ENCODE measurements around the gene PALLD. TPM values are rescaled to one million over a fixed set of nuclear protein-coding genes. Genes with fewer than 3 reads are reported as not detected.
"Not testable (repeated sequence)": the region's sequence is repeated elsewhere in the genome, so short reads cannot be mapped to it uniquely, and the experiment has no call there.

PALLD gene
- total and polyA plus RNA-seq, 2 of the 8 experiments (the other 6 are each of a cell fraction or from before 2014, with no cell fraction given): 10.5 to 25.0 TPM

DNA sequence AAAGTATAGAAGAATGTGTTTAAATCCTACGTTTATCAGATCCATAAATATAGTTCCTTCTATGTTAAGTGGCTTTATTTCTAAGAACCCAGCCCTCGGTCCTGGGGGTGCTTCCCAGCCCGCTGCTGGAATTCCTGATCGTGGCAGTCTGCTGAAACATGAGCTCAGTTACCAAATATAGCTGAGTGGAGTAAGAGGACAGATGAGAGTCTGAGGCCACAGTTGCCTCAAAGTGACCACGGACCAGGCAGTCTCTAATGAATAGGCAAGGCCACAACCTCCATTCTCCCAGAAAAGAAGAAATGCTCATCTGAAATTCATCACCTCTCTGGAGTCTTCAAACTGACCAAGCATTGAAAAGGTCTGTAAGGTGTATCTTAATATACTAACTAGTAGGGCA lies at the start of gene PALLD (continued):
- TF ChIP-seq TEAD4 (IDR thresholded peaks at IDR 0.05; ENCODE audit: low read depth, low read length) (no peak), HDAC2 (IDR thresholded peaks at IDR 0.05; ENCODE audit: borderline replicate concordance in 1 of 2, low read depth in 2 of 2, low read length in 2 of 2) (no peak)

DNA sequence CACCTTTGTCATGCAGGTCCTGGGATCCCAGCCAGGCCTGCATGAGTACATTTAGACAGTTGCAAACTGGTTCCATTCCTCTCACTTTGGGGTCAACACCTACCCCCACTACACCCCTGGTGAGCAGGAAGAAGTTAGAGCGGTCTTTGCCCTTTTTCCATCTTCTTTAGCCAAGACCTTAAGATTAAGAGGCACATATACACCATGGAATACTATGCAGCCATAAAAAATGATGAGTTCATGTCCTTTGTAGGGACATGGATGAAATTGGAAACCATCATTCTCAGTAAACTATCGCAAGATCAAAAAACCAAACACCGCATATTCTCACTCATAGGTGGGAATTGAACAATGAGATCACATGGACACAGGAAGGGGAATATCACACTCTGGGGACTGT lies 47.8 kb upstream of the PALLD start:
- H3K4ac ChIP-seq (replicated peaks; ENCODE audit: insufficient read length, low read depth, low read length); H4K91ac ChIP-seq (replicated peaks; ENCODE audit: insufficient read length, low read length); H3K27me3 ChIP-seq (replicated peaks in 1 of 4; ENCODE audit: control insufficient read depth in 3 of 4, extremely low read depth in 1 of 4, insufficient read depth in 3 of 4, low read length in 3 of 4); H3K79me1 ChIP-seq (ENCODE audit: low read depth, low read length); H2BK12ac ChIP-seq (ENCODE audit: low read depth, low read length); H4K20me1 ChIP-seq (replicated peaks in 1 of 2; ENCODE audit: control insufficient read depth in 1 of 2, insufficient read depth in 2 of 2, low read length in 2 of 2); H2AK5ac ChIP-seq (ENCODE audit: low read depth, low read length); H2AFZ ChIP-seq (ENCODE audit: low read length); H3K56ac ChIP-seq (replicated peaks; ENCODE audit: insufficient read length, low read depth, low read length); H3K27ac ChIP-seq (ENCODE audit: low read depth, low read length); H2BK5ac ChIP-seq (ENCODE audit: low read depth, low read length); H2BK15ac ChIP-seq (ENCODE audit: low read length); H3K4me2 ChIP-seq (ENCODE audit: insufficient read depth in 1 of 2, low read depth in 2 of 2, low read length in 2 of 2); H3K14ac ChIP-seq (ENCODE audit: insufficient read length); CTCF ChIA-PET (ENCODE audit: partially characterized antibody); H2BK20ac ChIP-seq (ENCODE audit: low read length); H3K9me3 ChIP-seq (ENCODE audit: insufficient read depth in 2 of 2, low read depth in 1 of 2, low read length in 1 of 2); H3K4me1 ChIP-seq (replicated peaks in 1 of 4; ENCODE audit: control insufficient read depth in 3 of 4, insufficient read depth in 4 of 4, low read length in 3 of 4); H3K18ac ChIP-seq (ENCODE audit: extremely low read depth, low read length); H4K5ac ChIP-seq (ENCODE audit: insufficient read length, low read depth, low read length); H4K8ac ChIP-seq (ENCODE audit: extremely low read depth, insufficient read depth, low read length); H3K23me2 ChIP-seq (ENCODE audit: low read depth, low read length); H3K9ac ChIP-seq (replicated peaks in 1 of 4; ENCODE audit: extremely low read depth in 1 of 4, low read depth in 3 of 4, low read length in 3 of 4); H3K23ac ChIP-seq (ENCODE audit: insufficient read length); H2BK120ac ChIP-seq (replicated peaks; ENCODE audit: low read depth, low read length); H3K4me3 ChIP-seq (ENCODE audit: extremely low read depth in 1 of 4, insufficient read depth in 2 of 4, low read depth in 3 of 4, low read length in 4 of 4); POLR2A ChIA-PET (ENCODE audit: partially characterized antibody); H3K36me3 ChIP-seq (ENCODE audit: control insufficient read depth in 2 of 4, insufficient read depth in 4 of 4, low read length in 3 of 4); FAIRE-seq; H3K79me2 ChIP-seq (ENCODE audit: control insufficient read depth in 1 of 2, insufficient read depth in 2 of 2, low read length in 2 of 2); DNase-seq (ENCODE audit: low read depth in 1 of 2, low spot score in 2 of 2): not testable (repeated sequence)
- 92% methylated on average over 2 of the region's 3 CpGs; no CpG with 5 or more reads in 1 of the 2 experiments for WGBS, 2 experiments (ENCODE audit: extremely low coverage in 1 of 2, insufficient coverage in 1 of 2, insufficient read length in 1 of 2, insufficient replicate concordance in 2 of 2, low coverage in 1 of 2, low lambda C conversion rate in 2 of 2, missing lambda C conversion rate in 1 of 2)

Data from H1 (cell line).